ENCODE measurements around the gene RLBP1.
A peak's percentile ranks its signal among the peaks of the same experiment; 100 is the strongest.

Gene RLBP1

DNA sequence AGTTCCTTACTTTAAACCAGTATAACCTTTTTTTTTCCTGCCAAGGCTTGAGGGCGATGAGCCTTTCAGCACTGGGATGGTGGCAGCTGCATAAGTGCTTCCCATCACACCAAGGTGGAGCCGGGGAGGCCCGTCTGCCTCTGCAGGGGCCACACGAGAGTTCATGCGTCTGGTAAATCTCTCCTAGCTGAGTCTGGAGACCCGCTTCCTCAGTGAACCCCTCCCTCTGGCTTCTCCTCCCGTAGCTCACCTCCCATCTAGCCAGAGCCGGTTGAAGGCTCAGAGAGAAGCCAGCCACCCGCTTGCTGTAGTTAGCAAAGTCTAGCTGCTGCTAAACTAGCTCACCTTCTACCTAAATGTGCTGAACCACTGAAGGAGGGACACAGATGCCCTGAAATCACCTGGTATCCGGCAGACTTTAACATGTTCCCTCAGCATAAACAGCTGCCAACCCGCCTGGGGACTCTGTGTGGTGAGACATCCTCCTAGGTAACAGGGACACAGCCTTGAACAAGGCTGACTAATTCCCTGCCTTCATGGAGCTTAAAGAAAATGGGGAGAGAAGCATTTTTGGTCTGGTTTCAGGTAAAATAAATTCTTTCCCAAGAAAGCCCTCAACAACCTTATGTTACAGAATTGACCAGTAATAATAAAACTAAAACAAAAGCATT, 42.9 kb downstream of the RLBP1 start:
- DNase-seq (ENCODE audit: low spot score) = no peak

DNA sequence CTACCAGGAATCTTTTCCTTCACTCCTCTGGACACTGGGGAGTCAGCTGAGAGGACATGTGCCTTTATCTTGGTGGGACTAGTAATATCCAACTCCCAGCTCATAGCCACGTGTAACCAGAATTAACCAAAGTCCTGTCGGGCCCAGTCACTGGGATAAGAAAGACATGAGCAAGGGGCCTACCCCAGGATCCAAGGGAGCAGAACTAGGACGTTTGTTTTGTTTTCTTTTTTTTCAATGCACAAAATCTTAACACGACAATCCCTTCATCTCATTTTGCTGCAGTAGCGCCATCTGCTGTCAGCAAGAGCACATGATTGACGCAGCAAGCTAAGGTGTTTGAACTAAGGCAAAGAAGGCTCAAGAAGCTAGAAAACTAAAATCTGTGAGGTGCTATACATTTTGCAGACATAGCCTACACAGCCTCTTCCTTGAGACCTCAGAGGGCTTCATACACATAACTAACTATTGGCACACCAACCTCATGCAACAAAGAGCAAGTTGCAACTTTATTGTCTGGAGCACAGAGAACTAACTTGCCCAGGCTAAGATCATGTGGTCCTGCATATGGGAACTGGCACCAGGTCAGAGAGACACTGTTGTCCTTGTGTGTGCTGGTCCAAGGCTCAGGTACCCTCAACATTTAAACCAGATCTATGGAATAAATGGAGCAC, 43.6 kb downstream of the RLBP1 start:
- DNase-seq (ENCODE audit: low spot score) = peak; percentile 82

DNA sequence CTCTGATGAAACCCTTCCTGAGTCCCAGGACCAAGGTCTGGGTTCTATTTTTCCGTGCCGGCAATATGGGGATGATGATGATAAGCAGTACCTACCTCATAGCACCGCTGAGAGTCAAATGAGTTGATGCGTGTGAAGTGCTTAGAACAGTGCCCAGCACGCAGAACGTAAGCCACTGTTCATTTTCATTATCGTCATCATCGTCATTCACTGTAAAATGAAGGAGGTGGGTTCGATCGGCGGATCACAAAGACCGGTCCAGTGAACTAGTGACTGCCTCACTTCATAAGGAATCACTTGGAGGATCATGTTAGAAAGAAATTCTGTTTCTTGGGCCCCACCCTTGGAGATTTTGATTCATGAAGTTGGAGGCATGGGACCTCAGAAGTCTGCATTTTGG, 44.3 kb downstream of the RLBP1 start:
- no peak for DNase-seq (ENCODE audit: low spot score)

DNA sequence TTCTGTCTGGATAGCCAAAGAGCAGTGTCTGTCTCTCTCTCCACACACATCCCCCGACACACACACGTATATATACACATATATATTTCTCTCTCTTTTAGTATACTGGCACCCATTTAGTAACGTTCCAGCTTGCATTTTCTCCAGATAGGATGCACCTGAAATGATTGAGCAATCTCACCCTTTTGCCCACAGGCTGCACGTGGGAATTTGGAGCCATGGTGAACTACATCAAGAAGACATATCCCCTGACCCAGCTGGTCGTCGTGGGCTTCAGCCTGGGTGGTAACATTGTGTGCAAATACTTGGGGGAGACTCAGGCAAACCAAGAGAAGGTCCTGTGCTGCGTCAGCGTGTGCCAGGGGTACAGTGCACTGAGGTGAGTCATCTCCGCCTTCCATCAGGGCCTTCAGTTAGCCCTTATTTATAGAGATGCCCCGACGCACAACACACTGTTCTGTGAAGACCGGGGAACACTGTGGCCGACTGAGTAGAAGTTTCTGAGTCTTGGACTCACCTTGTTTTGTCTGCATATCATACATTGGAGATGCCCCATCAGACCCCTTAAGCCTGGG, 45.7 kb downstream of the RLBP1 start:
- DNase-seq (ENCODE audit: low spot score) = no peak

DNA sequence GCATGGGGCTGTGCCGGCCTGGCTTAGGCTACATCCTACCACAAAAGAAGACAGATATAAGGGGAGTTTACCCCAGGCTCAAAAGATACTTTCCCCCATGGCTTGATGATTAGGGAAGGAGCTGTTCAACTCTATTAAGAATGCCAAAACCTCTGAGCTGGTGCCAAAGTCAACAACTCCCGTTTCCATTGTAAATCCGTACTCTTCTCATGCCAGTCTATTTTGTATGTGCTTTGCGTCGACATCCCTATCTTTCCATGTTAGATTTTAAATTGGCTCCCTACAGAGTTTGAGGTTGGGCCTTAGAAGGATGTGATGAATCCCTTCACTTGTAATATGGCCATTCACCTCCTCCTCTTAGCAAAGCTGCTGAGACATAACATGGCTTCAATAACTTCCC, 46.9 kb downstream of the RLBP1 start:
- no peak for DNase-seq (ENCODE audit: low spot score)

DNA sequence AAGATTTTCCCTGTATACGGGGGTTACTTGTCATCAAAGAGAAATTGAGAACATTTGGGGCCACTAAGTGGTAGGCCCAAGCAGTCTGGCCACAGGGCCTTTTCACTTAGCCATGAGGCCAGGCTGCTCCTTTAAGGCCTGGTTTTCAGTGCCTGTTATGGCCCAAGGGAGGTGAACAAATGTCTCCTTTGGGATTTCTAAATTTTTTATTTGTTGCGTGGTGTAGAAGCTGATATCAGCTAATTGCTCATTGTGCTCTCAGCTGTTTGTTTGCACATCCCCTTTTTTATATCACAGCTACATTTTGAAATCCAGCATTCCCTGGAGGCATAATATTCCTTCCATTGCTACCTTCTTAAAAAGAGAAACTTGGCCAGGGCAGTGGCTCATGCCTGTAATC, 48.5 kb downstream of the RLBP1 start:
- DNase-seq (ENCODE audit: low spot score) = no peak

DNA sequence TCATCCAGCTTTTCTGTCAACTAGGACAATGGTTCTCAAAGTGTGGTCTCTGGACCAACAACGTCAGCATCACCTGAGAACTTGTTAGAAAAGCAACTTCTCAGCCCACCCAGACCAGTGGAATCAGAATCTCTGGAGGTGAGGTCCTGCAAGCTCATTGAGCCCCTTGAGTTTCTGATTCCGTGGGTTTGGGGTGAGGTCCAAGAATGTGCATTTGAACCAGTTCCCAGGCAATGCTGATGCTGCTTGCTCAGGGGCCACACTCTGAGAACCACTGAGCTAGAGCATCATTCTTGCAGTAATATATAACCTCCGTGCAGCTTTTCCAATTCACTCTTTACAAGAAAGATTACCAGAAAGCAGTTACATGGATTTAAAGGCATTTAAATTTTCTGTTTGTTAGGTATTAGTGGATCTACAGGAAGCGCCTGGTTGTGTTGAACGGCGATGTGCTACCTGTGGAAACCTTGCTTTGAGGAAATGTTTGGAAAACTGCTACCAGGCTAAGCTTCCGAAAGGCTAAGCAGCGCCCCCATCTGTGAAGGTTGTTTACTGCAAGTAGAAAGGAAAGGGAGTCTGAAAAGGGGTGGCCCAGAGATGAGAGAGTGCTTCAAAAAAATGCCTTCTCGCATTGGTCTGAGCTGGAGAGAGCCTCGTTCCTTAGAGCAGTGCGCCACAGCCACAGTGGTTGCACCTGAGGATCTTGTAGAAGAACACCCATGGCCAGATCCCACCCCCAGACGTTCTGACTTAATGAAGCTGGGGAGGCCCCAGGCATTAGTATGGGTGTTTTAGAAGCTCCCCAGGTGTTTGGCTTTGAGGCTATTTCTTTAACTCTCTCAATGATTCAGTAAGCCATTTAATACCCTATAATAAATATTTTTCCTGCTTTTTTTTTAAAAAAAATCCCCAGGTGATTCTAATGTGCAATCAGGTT, 50.0 kb downstream of the RLBP1 start:
- peak; percentile 69 for DNase-seq (ENCODE audit: low spot score)

DNA sequence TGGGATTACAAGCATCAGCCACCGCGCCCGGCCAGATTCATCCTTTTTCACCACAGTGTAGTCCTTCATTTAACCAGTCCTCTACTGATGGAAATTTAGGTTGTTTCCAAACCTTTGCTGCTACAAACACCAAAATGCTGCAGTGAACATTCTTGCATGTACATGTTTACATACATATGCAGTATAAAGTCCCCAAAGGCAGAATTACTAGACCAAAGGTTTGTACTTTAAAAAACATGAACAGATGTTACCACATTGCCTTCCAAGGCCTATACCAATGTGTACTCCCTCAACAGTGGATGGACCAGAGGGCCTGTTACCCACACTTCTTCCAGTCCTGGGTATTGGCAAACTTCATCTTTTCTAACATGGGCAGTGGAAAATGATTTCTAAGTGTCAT, 51.0 kb downstream of the RLBP1 start:
- DNase-seq (ENCODE audit: low spot score) = no peak

DNA sequence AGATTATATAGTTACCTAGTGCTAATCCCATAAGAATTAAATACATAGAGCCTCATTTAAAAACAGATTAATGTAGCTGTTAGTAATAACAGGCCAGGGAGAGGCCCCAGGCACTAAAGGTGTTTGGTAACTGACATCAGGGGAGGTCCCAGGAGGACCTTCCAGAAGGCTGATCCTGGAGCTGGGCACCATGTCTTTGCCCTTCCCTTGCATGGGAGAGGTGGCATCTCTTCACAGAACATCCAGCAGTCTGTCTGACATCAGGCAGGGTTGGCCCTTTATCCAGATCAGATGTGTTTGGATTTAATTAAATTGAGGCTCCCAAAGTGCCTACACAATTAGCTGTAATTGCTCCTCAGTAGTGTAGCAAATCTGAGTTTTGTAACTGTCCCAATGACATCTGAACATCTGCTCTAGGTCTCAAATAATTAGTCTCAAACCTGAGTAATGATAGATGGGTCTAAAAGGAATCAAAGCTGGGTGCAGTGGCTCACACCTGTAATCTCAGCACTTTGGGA, 53.0 kb downstream of the RLBP1 start:
- no peak for DNase-seq (ENCODE audit: low spot score)

DNA sequence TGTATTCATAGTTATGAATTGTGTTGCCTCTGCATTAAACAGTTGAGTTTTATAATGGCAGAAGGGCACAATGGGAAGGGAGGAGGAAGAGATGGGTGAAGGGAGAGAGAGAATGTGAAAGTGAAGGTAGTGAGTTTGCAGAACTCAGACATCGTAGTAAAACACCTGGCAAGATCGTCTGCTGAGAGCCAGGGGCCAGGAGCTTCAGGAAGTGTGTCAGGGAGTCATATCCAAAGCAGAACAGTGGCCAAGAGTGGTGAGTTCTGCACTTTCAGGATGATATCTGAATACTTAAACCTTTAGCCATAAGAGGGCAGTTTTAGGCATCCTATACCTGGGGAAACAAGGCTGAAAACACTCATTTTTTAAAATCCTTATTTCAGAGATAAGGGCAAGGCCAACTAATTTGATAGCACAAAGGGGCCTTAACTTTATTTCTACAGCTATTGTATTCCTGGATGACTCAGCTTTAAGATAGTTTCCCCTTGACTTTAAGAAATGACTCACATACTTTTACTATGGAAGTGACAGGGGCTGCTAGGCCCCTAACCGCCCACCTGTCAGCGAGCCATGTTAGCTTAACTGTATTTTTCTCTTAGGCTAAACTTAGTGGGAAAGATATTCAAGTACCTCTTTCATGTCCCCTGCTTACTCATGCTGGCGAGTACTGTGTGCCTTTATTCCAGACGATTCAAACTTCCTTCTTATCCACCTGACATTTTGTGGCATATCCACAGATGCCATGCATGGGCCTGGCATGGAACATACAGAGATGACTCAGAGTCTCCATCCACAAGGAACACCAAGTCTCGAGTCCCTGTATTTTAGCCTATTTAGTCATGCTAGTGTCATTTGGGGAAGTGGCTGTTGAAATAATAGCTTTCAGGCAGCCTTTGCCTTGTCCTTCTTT, 53.9 kb downstream of the RLBP1 start:
- peak; percentile 73 for DNase-seq (ENCODE audit: low spot score)

DNA sequence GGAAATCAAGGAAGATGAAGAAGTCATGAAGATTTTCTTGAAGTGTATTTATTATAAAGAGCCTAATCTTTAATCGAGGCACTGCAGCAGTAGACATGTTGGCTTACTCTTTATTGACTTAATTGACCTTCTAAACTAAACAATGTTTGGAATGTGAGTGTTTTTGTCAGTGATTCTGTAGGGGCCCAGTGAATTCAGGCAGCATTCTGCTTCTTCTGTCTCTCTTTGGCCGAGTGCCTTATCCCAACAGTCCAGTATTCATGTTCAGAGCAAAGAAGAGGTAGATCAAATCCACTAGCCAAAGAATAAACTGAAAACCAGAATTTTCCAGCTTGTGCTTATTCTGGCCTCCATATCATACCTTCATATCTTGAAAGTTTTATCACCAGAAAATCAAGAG, 55.7 kb downstream of the RLBP1 start:
- DNase-seq (ENCODE audit: low spot score) = no peak

DNA sequence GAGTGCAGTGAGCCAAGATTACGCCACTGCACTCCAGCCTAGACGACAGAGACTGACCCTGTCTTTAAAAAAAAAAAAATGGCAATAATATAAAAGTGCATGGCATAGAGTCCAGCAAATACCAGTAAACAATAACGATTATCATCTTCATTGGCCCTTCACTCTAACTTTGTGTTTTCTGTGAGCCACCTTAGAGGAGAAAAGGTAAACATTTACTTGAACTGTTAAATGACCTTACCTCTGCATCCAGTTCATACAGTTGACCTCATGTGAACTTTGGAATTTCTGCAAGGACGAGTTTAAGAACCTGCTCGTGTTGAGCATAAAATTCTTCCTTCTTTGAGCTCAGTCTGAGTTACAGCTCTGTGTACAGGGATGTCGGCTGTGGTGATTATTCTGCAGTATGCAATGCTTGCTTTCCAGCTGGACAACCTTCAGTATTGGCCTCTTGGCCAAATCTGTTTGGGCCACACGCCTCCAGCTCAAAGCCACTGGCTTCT, 56.6 kb downstream of the RLBP1 start:
- DNase-seq (ENCODE audit: low spot score) = no peak

DNA sequence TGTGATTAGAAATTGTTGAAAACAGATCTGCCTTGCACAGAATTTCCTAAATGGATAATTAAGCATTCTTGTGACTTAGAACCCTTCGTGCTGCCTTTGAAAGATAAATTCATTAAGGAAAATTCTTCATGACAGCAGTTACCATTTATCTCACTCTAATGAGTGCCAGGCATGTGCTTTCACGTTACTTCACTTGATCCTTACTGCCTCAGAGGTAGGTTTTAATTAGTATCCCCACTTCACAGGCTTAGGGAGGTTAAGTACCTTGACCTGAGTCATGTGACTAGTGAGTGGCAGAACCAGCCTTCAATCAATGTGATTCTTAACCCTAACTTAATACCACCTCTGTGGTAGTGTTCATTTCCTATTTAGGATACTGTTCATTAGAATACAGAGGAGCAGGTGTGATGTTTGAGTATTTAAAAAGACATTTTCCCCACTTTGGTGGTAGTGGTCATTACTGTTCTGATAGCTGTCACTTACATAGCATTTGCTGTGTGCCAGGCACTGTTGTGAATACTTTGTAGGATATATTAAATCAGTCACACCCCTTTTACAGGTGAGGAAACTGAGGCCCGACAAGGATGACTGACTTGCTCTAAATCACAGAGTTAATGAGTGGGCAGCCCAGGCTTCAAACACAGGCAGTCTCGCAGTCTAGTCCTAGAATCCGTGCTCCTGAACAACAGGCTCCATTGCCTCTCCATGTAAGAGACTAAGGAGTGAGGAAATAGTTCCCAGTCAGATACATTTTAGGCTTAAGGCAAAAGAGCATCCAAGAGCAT, 57.9 kb downstream of the RLBP1 start:
- DNase-seq (ENCODE audit: low spot score) = no peak

DNA sequence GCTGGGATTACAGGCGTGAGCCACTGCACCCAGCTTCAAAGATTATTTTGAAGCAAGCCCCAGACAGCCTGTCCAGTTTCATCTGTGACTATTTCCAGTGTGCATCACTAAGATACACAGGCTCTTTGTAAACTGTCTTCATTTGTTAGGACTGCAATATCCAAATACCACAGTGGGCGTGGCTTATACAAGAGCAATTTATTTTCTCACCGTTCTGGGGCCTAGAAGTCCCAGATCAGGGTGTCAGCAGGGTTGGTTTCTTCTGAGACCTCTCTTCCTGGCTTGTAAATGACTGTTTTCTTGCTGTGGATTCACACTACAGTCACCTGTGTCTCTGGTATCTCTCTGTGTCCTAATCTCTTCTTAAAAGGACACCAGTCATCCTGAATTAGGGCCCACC, 59.7 kb downstream of the RLBP1 start:
- no peak for DNase-seq (ENCODE audit: low spot score)

All from COLO829 (cell line).